K562 (cell line): ENCODE data around the gene GLB1L. TPM values are rescaled to one million over a fixed set of nuclear protein-coding genes. Genes with fewer than 3 reads are reported as not detected.

ENCODE experiments used
- BACH1 ChIP-seq: fragments of 200-800 bp; sonication (Bioruptor generic); IDR thresholded peaks from 2 replicates; pipeline ENCODE4 v1.6.1; 2016; ENCODE audit warnings: missing genetic modification characterization, missing compliant biosample characterization
- CHAMP1 ChIP-seq: fragments of 450-650 bp; IDR thresholded peaks from 2 replicates; pipeline ENCODE4 v1.6.1; 2016; ENCODE audit warnings: mild to moderate bottlenecking
- CSDE1 ChIP-seq, 2 experiments: fragments of 450-650 bp; IDR thresholded peaks; 2 replicates each; pipeline ENCODE4 v1.6.1; 2016; ENCODE audit warnings: mild to moderate bottlenecking in 1 of 2
- E2F4 ChIP-seq: sonication (generic); formaldehyde crosslinking; IDR thresholded peaks from 2 replicates; pipeline ENCODE4 v1.8.0; 2022; ENCODE audit warnings: mild to moderate bottlenecking, low read depth, missing genetic modification reagents
- HEY1 ChIP-seq: fragments of 250-450 bp; sonication (Bioruptor Pico); IDR thresholded peaks from 2 replicates; pipeline ENCODE4 v1.5.0; 2020; ENCODE audit warnings: mild to moderate bottlenecking, moderate library complexity, borderline replicate concordance
- MED1 ChIP-seq: sonication (generic); formaldehyde crosslinking; IDR thresholded peaks from 2 replicates; pipeline ENCODE4 v1.8.1; 2023; ENCODE audit warnings: missing genetic modification reagents, borderline replicate concordance
- MXI1 ChIP-seq: IDR thresholded peaks from 2 replicates; pipeline ENCODE4 v1.6.1; 2011; ENCODE audit warnings: low read depth, mild to moderate bottlenecking, improper control_type of control experiment, low read length
- NELFE ChIP-seq: IDR thresholded peaks from 2 replicates; pipeline ENCODE4 v1.6.1; 2011; ENCODE audit warnings: mild to moderate bottlenecking; ENCODE audit not compliant: insufficient read depth, insufficient read length
- NFIX ChIP-seq: fragments of 250-450 bp; sonication (Bioruptor Pico); IDR thresholded peaks from 2 replicates; pipeline ENCODE4 v1.4.0; 2020; ENCODE audit warnings: low read depth, mild to moderate bottlenecking, moderate library complexity
- NR0B1 ChIP-seq: fragments of 450-650 bp; IDR thresholded peaks from one replicate; pipeline ENCODE4 v1.6.1; 2018; ENCODE audit warnings: mild to moderate bottlenecking, moderate library complexity; ENCODE audit not compliant: partially characterized antibody
- RBBP5 ChIP-seq: fragments of 200-600 bp; sonication (generic); IDR thresholded peaks from 2 replicates; pipeline ENCODE4 v1.6.1; 2012; ENCODE audit warnings: borderline replicate concordance, mild to moderate bottlenecking, low read length, control low read depth, inconsistent platforms; ENCODE audit not compliant: insufficient read depth, poor library complexity, severe bottlenecking
- TAF1 ChIP-seq: IDR thresholded peaks from 2 replicates; pipeline ENCODE4 v1.6.1; 2011; ENCODE audit warnings: mild to moderate bottlenecking, low read length, moderate library complexity; ENCODE audit not compliant: insufficient read depth, control insufficient read depth, severe bottlenecking; ENCODE audit errors: extremely low read depth
- TAF7 ChIP-seq: fragments of 450-650 bp; IDR thresholded peaks from 2 replicates; pipeline ENCODE4 v1.6.1; 2016; ENCODE audit warnings: missing genetic modification characterization, missing compliant biosample characterization
- ZBED1 ChIP-seq: IDR thresholded peaks from 2 replicates; pipeline ENCODE4 v1.6.1; 2014
- ZHX1 ChIP-seq: fragments of 150-350 bp; conservative IDR thresholded peaks from 2 replicates; pipeline ENCODE4 v1.6.1; 2014; ENCODE audit warnings: low read length
- ZNF133 ChIP-seq: fragments of 250-450 bp; sonication (Bioruptor Pico); IDR thresholded peaks from 2 replicates; pipeline ENCODE4 v1.4.0; 2020; ENCODE audit warnings: mild to moderate bottlenecking
- ZNF277 ChIP-seq: fragments of 250-450 bp; sonication (Bioruptor Pico); IDR thresholded peaks from 2 replicates; pipeline ENCODE4 v1.8.0; 2022; ENCODE audit warnings: inconsistent platforms, mild to moderate bottlenecking, moderate library complexity, borderline replicate concordance
- ZNF57 ChIP-seq: fragments of 450-650 bp; formaldehyde crosslinking; IDR thresholded peaks from 2 replicates; pipeline ENCODE4 v1.4.0; 2020; ENCODE audit warnings: mild to moderate bottlenecking, moderate library complexity
- ZNF717 ChIP-seq: fragments of 250-450 bp; sonication (Bioruptor Pico); IDR thresholded peaks from 2 replicates; pipeline ENCODE4 v1.5.0; 2021
- polyA plus RNA-seq, 8 experiments: library from polyadenylated mRNA; depleted of rRNA in 4 of 8; stranded (reverse) in 5 of 8; unstranded in 3 of 8; fragments of >200 nt; fragmentation: Nextera tagmentation in 2 of 8; fragmentation: Illumina TruSeq in 1 of 8; extraction: Ambion mirVana in 2 of 8; extraction: Trizol in 1 of 8; gene quantifications; 2 replicates each; pipeline versions ENCODE4 v1.2.1 to v1.2.3, GENCODE V29; 2011 to 2014; ENCODE audit warnings: inconsistent platforms in 1 of 8, missing spikeins in 1 of 8
- total RNA-seq, 7 experiments: library from RNA; depleted of rRNA in 6 of 7; stranded (reverse); fragments of >200 nt in 6 of 7; fragmentation: Illumina TruSeq in 2 of 7; extraction: Trizol in 2 of 7; gene quantifications; 2 replicates each; pipeline versions ENCODE4 v1.2.1 to v1.2.3, GENCODE V29; 2011 to 2021; ENCODE audit warnings: low replicate concordance in 1 of 7

GLB1L gene
- total and polyA plus RNA-seq, 9 of the 15 experiments (the other 6 are each of a cell fraction or from before 2014, with no cell fraction given): 0.42 to 2.9 (median 2.5) TPM

- peak; percentile 84 for TF ChIP-seq TAF1
- no peak for TF ChIP-seq TAF7 (tag)
- no peak for TF ChIP-seq NFIX (CRISPR knock-in tag)
- no peak for TF ChIP-seq ZNF57 (CRISPR knock-in tag)
- TF ChIP-seq E2F4 (CRISPR knock-in tag): no peak
- no peak for TF ChIP-seq CHAMP1
- no peak for TF ChIP-seq ZNF717 (CRISPR knock-in tag)
- TF ChIP-seq ZNF277 (CRISPR knock-in tag): no peak
- TF ChIP-seq NR0B1: no peak
- no peak for TF ChIP-seq ZHX1
- 0 out of 4 replicates have a peak, but pooled peaks of 1 of the 2 experiments have one; percentile 23 for TF ChIP-seq CSDE1 (IDR thresholded peaks at IDR 0.05)
- TF ChIP-seq MXI1: no peak
- TF ChIP-seq HEY1 (CRISPR knock-in tag): no peak
- TF ChIP-seq RBBP5: peak; percentile 28
- no peak for TF ChIP-seq ZNF133
- TF ChIP-seq MED1 (CRISPR knock-in tag): no peak
- TF ChIP-seq ZBED1: no peak
- no peak for TF ChIP-seq NELFE
- TF ChIP-seq BACH1 (tag): 0 out of 2 replicates have a peak, but pooled peaks have one; percentile 61
Observed at GRCh38 chr2:219245148-219245898, at the start of gene GLB1L, which contains the start of gene STK16 (continued).
